HTERT RPE-1 (cell line): Measurements from ENCODE around the gene DUS3L.

Source experiments
- in situ Hi-C: fragments of 300-500 bp; cut with MboI; formaldehyde crosslinking; loops from 4 replicates; pipeline ENCODE4 v1.14.3; 2020; ENCODE audit warnings: low sequenced_read_pairs

Gene DUS3L, protein sequence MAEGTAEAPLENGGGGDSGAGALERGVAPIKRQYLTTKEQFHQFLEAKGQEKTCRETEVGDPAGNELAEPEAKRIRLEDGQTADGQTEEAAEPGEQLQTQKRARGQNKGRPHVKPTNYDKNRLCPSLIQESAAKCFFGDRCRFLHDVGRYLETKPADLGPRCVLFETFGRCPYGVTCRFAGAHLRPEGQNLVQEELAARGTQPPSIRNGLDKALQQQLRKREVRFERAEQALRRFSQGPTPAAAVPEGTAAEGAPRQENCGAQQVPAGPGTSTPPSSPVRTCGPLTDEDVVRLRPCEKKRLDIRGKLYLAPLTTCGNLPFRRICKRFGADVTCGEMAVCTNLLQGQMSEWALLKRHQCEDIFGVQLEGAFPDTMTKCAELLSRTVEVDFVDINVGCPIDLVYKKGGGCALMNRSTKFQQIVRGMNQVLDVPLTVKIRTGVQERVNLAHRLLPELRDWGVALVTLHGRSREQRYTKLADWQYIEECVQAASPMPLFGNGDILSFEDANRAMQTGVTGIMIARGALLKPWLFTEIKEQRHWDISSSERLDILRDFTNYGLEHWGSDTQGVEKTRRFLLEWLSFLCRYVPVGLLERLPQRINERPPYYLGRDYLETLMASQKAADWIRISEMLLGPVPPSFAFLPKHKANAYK

DNA sequence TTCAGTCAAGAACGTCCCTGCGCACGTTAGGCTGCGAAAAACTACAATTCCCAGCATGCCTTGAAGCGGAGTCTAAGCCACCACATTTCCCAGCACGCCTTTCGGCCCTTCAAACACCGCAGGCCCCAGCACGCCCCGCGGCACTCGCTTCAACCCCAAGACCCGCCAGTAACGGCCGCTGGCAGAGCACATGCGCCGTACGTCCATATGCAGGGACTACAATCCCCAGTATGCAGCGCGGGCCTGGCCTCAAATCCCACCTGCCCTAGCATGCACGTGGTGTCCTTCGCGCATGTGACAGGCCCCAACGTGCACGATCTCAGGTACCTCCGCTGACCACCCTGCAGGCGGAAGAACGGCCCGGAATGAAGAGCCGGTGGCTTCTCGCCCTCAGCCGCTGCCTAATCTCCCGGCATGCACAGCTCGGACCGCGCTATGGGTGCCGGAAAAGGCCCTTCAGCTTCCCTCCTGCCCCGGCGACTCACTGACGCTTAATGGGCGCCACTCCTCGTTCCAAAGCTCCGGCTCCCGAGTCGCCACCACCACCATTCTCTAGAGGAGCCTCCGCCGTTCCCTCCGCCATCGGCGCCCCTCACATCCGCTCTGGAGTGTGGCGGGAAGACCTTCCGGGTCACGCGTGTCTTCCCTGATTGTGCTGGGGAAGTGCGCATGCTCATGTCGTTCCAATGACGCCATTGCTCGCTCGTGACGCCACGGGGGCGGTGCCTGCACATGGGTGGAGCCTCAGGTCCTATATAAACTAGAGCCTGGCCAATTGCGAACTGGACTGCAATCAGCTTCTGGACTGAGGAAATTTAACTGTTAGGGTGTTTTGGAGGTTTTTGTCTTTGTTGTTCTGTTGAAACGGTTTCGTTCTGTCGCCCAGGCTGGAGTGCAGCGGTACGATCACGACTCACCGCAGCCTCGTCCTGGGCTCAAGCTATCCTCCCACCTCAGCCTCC, at the start of gene DUS3L:
DUS3L (minus strand) TSS at position 605 of the 962 bp plus-strand sequence; CDS start at position 583, 22 bp downstream.
- in situ Hi-C loops: no loop called here

DNA sequence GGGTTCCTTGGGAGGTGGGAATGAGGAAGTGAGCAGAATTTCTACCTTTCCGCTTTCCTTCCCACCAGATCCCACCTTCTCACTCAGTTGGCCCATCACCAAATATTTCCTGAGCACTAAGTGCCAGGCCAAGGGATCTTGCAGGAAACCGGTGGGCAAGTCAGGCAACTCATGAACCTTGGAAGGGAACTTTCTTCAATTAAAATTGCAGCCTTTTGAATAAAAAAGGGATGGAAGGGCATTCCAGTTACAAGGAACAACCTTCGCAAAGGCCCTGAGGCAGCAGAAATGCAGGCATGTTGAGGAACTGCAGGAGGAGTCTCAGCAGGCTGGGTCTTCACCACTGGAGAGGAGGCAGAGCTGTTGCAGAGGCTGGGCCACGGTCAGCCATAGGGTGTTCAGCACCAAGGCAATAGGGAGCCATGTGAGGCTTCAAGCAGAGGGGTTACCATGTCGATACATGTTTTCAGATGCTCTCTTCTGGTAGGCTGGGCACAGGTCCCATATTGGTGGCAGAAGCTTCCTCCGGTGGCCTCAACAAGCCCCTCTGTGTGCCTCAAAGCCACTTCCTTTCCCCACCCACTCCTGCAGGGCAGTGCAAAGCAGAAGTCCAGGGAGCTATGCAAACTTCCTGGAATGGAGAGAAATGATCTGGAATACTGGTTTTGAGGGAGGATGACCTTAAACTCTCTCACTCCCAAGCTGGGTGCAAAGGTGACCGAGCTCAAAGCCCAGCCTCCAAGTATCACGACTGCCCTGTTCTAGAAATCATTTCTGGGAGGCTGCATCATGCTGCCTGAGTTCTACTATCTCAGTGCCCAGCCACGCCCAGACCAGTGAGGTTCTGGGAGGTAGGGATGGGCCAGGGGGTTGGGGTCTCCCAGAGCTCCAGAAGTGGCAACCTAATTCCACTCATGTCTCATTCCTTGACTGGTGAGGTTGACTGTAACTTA, 48.4 kb upstream of the DUS3L start, which contains the start of gene FUT6:
FUT6 (minus strand) TSS at position 638 of the 953 bp plus-strand sequence. CDS start 7,135 bp downstream, outside the sequence.
- in situ Hi-C loops: no loop called here

DNA sequence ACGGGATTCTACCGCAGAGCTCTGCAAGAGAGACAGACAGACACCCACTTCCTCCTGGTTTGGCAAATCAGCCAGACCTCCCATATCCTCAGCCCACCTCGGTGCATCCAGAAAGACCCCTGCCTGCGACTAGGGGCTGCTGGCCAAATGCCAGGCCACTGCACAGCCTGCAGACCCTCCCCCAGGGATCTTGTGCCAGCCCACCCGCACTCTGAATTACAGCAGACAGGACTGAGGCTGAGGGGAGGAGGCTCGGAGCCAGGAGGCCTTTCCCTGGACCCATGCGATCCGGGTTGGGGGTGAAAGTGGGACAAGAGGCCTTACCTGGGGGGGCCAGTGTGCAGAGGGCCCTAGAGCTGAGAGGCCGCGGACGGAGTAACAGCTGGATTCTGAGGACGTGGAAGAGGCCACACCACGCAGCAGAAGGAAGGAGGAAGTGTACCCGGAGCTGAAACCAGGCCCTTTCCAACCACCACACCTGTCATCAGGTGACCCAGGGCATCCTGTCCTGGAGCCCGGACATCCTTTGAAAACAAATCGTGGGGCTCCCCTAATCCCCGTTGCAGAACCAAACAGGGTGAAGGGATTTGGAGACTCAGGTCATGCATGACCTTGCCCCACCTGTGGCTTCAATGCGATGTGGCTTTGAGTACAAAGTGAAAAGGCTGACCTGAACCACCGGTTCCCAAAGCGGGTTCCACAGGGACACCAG, 47.5 kb upstream of the DUS3L start:
- in situ Hi-C loops: no loop called here

DNA sequence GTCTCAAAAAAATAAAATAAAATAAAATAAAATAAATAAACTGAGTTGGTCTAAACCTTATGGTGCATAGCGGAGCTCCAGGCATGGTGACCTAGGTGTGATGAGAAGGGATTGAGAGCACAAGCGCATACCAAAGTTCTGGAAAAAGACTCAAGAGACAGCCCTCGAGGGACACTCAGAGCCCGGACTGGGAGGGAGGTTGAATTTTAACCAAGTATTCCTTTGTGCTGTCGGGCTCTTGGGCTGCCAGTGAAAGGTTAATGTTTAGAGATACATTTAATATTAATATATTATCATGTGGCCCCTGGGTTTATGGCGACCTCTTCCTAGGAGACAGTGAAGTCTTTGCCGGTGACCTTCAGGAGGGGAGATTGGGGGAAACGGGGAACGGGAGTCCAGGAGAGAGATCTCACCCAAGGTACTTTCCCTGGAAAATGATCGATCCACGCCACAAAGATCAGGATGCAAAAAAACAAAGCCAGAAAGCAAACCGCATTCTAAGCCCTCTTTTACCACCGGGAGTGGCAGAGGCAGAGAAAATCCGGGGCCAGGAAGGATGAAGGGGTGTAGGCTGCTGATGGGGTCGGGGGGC, 46.9 kb upstream of the DUS3L start:
- in situ Hi-C loops: no loop called here

DNA sequence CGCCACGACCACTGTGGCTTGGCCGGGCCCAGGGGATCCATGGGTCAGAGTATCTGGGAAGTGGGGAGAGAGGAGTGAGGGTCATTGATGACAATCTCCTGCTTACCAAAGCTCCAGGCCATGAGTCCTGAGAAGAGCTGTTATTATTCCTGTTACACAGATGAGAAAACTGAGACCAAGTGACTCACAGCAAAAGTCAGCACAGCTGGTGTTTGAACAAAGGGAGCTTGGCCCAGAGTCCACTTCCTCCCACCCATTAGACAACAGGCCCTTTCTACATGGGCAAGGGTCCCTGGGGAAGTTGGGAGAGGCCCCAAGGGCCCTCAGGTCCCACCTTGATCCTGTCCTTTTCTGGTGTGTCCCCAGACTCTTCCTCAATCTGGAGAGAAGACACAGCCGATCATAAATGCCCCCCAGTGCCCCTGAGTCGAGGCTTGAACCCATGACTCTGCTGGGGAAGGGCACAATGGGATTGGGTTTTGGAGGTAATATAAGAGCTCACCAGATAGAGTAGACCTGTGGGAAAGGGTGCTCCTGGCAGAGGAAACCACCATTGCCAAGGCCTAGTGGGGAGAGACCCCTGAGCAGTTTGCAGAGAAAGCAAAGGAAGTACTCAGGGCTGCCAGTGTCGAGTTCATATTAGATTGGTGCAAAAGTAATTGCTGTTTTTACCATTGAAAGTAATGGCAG, 41.7 kb upstream of the DUS3L start:
- in situ Hi-C loops: no loop called here

DNA sequence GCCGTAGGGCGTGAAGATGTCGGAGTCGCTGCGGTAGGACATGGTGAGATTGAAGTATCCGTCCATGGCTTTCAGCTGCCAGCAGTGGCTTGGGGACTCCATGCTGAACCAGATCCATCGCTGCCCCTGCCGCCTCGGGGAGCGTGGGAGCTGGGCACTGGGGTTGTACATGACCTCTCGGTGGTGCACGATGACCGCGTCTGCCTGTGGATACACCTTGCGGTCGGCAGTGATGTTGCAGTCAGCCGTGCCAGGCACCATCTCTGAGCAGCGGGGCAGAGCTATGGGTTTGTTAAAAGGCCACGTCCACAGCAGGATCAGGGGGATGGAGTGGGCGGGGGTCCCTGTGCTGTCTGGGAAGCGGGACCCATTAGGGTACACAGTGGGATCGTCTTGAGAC, 41.1 kb upstream of the DUS3L start:
- in situ Hi-C loops: no loop called here

DNA sequence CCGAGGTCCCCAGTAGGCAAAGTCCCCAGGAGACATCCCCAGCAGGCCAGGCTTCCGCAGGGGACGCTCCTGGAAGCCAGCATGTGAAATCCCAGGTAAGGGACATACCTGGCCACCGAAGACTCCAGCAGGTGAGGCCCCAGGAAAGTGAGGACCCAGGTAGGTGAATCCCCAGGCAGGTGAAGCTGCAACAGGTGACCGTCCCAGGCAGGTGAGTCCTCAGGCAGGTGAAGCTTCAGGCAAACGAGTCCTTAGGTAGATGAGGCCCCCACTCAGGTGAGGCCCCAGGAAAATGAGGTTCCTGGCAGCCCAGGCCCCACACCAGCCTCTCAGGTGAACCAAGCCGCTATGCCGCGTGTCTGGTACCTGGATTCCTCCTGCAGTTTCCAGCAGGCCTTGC, 40.2 kb upstream of the DUS3L start:
- in situ Hi-C loops: no loop called here

DNA sequence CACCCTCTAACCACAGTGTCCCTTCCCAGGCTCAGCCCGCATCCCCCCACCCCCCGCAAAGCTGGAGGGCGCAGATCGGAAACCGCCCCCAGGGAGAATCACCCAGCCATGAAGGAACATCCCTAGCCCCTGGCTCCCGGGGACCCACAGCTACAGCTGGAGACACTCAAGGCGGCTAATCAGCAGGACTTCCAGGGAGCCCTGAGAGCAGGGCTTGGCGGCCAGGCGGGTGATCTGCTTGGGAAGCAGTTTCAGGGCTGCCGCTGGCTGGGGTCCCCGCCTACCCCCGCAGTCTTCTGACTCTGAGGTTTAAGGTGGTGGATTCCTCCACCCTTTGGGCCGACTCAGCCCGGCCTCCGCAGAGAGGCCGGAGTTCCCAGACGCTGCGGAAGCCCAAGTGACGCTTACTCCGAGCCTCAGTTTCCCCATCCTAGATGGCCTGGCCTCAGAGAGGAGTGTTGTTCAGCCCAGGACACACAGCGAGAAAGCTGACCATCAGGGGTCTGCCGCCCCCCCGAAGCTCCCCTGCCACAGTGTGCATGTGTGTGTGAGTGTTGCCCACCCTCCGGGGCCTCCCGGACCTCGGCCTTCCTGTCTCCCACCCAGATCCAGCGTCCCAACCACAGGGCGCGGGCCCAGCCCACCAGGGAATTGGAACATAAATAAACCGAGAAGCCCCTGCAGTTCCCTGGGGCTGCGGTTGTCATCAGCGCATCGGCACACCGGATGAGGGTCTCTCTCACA, 38.8 kb upstream of the DUS3L start:
- in situ Hi-C loops: no loop called here

DNA sequence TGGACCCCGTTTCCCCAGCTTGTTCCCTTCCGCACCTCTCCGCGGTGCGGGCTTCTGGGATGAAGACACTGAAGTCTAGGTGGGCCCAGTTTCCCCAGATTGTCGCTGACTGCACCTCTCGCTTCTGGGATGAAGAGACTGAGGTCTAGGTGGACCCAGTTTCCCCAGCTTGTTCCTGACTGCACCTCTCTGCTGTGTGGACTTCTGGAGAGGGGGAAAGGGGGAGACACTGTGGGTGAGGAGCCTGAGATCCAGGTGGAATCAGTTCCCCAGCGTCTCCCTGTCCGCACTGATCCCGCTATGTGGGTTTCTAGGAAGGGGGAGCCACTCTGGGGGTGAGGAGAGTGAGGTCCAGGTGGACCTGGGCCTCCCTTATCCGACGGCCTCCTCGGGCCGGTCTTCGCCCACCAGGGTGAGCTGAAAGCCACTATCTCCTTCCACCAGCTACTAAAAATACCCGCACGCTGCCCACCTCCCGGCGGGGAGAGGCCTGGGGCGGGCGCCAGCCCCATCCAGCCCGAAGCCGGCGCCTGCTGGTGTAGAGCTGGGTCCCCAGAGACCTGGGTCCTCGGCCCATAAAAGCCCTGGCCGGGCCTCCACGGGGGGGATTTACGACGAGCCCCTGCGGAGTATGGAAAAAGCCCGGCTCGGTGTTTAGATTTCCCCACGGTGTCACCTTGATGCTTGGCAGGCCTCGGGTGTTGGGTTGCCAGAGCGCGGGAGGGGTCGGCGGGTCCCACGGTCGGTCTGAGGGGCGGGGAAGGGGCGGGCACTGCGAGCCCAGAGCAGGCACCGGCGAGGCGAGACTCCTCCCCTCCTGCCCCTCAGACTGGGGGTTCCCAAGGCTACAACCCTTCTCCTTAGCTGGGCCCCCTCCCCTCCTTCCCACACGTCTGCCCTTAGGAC, 38.0 kb upstream of the DUS3L start:
- in situ Hi-C loops: no loop called here

DNA sequence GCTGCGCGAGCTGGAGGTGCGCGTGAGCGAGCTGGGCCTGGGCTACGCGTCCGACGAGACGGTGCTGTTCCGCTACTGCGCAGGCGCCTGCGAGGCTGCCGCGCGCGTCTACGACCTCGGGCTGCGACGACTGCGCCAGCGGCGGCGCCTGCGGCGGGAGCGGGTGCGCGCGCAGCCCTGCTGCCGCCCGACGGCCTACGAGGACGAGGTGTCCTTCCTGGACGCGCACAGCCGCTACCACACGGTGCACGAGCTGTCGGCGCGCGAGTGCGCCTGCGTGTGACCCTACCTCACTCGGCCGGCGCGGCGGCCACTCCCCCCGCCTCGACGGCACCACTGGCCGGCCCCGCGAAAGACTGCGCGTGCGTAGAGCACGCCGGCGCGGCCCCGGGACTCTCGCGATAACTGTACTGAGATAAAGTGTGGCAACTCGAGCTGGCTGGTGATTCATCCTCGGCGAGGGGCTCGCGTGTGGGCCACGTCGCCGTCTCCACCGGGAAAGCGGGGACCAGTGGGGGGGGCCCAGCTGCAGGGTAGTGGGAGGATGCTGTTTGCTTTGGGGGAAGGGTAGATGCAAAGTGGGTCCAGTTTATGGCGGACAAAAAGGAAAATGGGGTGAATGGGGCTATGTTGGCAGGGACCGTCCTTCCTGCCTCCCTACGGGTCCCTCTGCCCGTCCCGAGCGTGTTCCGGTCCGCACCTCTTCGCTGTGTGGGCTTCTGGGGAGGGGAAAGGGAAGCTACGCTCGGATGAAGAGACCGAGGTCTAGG, 37.1 kb upstream of the DUS3L start:
- in situ Hi-C loops: no loop called here

DNA sequence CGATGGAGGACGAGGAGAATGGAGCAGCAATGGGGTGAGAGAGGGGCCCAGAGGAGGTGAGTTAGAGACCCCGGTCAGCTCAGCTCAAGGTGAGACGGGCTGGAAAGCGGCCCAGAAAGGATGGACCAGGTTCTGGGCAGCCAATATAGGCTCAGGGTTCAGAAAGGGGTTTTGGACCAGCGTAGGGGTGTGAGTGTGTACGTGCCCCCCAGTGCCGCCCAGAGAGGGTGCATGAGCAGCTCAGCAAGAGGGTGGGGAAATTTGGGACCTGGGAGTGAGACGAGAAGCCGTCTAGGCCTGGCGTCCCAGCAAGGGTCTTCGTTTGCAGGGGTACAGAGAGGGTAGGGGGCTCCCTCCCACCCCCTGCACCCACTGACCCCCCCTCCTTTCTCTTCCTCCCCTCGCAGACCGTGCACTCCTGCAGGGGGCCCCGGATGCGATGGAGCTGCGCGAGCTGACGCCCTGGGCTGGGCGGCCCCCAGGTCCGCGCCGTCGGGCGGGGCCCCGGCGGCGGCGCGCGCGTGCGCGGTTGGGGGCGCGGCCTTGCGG, 36.5 kb upstream of the DUS3L start:
- in situ Hi-C loops: no loop called here

DNA sequence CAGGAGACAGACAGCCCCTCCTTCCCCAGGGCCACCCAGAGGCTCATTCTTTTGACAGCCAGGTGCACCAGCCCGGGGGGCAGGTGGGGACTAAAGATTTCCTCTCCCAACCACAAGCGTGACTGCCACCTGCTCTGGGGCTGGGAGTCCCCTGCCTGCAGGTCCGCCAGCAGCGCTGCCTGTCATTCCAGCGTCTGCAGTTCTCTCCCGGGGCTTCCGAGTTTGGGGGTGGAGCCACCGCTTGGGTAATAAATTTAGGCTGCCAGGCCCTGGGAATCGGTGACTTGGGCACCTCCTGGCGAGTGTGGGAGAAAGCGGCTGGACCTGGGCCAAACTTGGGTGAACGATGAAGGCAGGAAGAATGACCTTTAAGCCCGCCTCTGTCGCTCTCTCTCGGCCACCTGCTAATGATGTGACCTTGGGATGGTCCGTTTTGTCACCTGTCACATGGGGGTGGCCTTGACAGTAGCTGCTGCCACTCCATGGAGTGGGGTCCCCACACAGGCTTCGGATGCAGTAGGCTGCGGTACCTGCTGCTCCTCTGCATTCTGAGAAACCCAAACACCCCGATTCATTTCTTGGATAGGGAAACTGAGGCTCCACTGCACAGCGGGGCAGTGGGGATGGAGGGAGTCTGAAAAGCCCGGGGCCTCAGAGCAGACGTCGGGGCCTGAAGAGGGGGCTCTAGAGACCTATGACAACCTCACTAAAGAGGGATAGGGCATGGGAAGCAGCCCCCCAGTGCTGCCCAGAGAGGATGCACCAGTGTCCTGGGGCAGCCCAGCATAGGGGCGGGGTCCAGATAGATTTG, 35.8 kb upstream of the DUS3L start:
- in situ Hi-C loops: no loop called here

DNA sequence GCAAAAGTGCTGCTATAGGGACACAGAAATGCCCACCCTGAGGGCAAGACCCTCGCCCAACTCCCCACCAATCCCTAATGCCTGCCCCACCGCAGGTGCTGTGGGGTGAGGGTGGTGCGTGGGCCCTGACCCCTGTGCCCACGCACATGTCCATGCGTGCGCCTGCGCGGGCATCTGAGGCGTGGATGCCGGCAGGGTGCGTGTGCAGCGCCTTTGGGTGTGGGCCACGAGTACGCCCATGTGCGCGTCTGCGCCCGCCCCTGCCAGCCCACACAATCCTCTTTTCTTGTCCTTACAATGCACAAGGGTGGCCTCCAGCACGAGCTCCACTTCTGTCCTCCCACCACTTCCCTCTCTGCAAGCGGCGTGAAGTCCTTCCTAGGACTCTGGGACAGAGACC, 34.2 kb upstream of the DUS3L start:
- in situ Hi-C loops: no loop called here

DNA sequence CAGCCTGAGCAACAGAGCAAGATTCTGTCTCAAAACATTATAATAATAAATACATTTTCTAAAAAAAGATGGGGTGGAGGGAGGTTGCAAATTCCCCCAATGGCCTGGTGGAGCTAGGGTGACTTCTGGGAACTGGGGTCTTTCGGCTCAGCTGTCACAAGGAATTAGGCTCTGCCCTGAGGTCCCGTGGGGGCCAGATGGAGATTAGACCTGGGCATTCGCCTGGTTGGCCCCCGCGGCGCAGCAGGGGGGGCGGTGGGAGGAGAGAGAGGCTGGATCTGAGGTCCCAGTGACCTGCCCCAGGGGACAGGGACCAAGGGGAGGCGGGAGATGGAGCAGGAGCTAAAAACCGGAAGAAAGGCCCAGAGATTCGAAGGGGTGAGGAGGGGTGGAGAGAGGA, 33.8 kb upstream of the DUS3L start:
- in situ Hi-C loops: no loop called here
